DOHH2 (cell line): ENCODE data around the gene TPM1.

Experiments used
- EZH2phosphoT487 ChIP-seq: fragments of 200-600 bp; sonication (generic); IDR thresholded peaks from 2 replicates; pipeline ENCODE4 v1.6.1; 2017; ENCODE audit warnings: borderline replicate concordance, mild to moderate bottlenecking, antibody characterized with exemption, low read length, moderate library complexity, mixed read lengths
- TF ChIP-seq, protein P1 (sequence below): fragments of 200-600 bp; sonication (generic); IDR thresholded peaks from one replicate; pipeline ENCODE4 v1.5.1; 2014; ENCODE audit warnings: antibody characterized with exemption, mild to moderate bottlenecking, low read depth, low read length; ENCODE audit not compliant: poor library complexity, severe bottlenecking

DNA sequence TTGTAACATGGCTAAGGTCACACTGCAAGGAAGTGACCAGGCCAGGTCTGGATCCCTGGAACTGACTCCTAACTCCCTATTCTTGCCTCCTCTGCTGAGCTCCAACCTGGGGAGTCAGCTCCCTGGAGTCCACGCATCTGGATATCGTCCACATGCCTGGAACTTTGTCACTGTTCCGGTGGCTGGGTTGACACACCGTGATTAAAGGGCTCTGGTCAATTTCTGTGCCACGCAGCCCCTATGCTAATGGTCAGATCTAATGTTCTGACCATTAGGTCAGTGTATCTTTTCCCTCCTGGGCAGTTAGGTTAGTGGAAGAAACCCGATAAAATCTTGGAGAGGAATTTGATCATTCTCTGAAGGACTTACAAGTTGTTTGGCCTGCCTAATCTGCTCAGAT lies 1.6 kb upstream of the TPM1 start:
- TF ChIP-seq, protein P1, sequence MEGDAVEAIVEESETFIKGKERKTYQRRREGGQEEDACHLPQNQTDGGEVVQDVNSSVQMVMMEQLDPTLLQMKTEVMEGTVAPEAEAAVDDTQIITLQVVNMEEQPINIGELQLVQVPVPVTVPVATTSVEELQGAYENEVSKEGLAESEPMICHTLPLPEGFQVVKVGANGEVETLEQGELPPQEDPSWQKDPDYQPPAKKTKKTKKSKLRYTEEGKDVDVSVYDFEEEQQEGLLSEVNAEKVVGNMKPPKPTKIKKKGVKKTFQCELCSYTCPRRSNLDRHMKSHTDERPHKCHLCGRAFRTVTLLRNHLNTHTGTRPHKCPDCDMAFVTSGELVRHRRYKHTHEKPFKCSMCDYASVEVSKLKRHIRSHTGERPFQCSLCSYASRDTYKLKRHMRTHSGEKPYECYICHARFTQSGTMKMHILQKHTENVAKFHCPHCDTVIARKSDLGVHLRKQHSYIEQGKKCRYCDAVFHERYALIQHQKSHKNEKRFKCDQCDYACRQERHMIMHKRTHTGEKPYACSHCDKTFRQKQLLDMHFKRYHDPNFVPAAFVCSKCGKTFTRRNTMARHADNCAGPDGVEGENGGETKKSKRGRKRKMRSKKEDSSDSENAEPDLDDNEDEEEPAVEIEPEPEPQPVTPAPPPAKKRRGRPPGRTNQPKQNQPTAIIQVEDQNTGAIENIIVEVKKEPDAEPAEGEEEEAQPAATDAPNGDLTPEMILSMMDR: no peak
- no peak for TF ChIP-seq EZH2phosphoT487
